Stimulated activated CD4-positive, alpha-beta T cell treated with anti-CD3 and anti-CD28 coated beads, Interleukin-4, amount 100 ng/mL, for 24 hours (primary cell): ENCODE measurements around the gene BSN.

ENCODE experiments used
- DNase-seq: peaks from one replicate; pipeline ENCODE4 v3.0.0-alpha.2; 2020

The BSN gene

GRCh38 chr3:49629451-49629850 is 75.2 kb downstream of the BSN start:
- DNase-seq, result no peak

- DNase-seq, result no peak
Measured at GRCh38 chr3:49629866-49630265, 75.6 kb downstream of the BSN start.

GRCh38 chr3:49630784-49631183 is 76.5 kb downstream of the BSN start:
- no peak for DNase-seq

DNA sequence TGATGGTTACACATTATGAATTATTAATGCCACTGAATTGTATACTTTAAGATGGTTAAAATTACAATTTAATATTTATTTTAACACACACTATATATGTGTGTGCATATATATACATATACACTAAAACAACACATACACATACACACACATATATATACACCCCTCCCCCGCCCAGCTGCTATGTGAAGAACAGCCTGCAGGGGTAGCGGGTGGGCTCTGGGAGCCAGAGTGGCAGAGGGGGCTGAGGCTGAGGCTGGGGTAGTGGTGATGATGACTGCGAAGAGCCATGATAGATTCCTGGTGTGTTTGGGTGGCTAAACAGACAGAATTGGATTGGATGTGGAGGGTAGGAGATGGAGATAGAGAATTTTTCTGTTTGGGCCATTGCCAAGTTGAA is 80.5 kb downstream of the BSN start:
- no peak for DNase-seq

- DNase-seq, result no peak
Measured at GRCh38 chr3:49636883-49637609, 82.8 kb downstream of the BSN start.

- no peak for DNase-seq
Measured at GRCh38 chr3:49638445-49638844, 84.2 kb downstream of the BSN start.

- no peak for DNase-seq
Measured at GRCh38 chr3:49639551-49639950, 85.3 kb downstream of the BSN start.

GRCh38 chr3:49641292-49641691 is 87.0 kb downstream of the BSN start:
- no peak for DNase-seq

- DNase-seq, result no peak
Measured at GRCh38 chr3:49641921-49642707, 87.8 kb downstream of the BSN start.

- DNase-seq, result no peak
Measured at GRCh38 chr3:49642708-49643145, 88.5 kb downstream of the BSN start.

GRCh38 chr3:49644684-49645083 is 90.4 kb downstream of the BSN start:
- DNase-seq, result no peak

- DNase-seq, result no peak
Measured at GRCh38 chr3:49646236-49646635, 92.0 kb downstream of the BSN start.

DNA sequence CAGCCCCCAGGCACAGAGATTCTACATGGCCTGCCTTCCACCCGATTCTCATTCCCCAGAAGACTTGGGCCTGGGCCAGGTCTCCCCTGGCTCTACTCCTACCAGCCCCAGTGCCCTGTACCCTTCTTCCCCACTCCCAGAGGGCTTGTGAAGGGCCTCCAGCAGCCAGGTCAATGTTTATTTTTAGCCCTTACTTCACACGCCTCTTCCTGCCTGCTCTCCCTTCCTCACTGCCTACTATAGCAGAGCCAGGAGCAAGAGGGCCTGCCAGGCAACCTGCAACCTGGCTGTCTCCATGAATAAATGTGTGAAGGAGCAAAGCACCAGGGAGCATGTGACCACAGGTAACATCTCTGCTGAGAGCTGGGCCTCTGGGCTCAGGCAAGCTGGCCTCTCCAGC is 93.5 kb downstream of the BSN start:
- no peak for DNase-seq

- DNase-seq, result no peak
Measured at GRCh38 chr3:49648354-49649019, 94.2 kb downstream of the BSN start.

- no peak for DNase-seq
Measured at GRCh38 chr3:49649576-49649975, 95.3 kb downstream of the BSN start.

GRCh38 chr3:49650177-49650576 is 95.9 kb downstream of the BSN start:
- no peak for DNase-seq

DNA sequence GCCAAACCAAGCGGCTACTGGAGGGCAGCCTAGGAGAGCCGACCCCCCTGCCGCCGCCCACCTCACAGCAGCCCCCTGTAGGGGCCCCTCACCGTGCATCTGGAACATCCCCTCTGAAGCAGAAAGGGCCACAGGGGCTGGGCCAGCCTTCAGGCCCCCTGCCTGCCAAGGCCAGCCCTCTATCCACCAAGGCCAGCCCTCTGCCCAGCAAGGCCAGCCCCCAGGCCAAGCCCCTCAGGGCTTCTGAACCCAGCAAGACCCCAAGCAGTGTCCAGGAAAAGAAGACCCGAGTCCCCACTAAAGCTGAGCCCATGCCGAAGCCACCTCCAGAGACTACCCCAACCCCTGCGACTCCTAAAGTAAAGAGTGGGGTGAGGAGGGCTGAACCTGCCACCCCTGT is 96.4 kb downstream of the BSN start:
- DNase-seq, result no peak

GRCh38 chr3:49652218-49652902 is 98.1 kb downstream of the BSN start:
- DNase-seq, result no peak

- DNase-seq, result no peak
Measured at GRCh38 chr3:49652903-49653415, 98.7 kb downstream of the BSN start.

- DNase-seq, result no peak
Measured at GRCh38 chr3:49653621-49654020, 99.3 kb downstream of the BSN start.

GRCh38 chr3:49654176-49654825 is 100.0 kb downstream of the BSN start:
- DNase-seq, result no peak

- no peak for DNase-seq
Measured at GRCh38 chr3:49654955-49655556, 100.8 kb downstream of the BSN start.
